ENCODE data around the gene NWD2.

Gene NWD2

GRCh38 chr4:37422638-37423037 is 178.1 kb downstream of the NWD2 start:
- Histone ChIP-seq H3K9me3 (ENCODE audit: insufficient read depth, low read length) (no peaks in the 10 kb centered on the region), H3K9ac (ENCODE audit: low read length) (no peak overlapping the region), H3K4me2 (ENCODE audit: low read depth, low read length, poor library complexity, severe bottlenecking) (no peak overlapping the region), H3F3A (ENCODE audit: insufficient read depth) (no peaks in the 10 kb centered on the region), H3K9me2 (replicated peaks; ENCODE audit: insufficient read depth, low read length) (no peaks in the 10 kb centered on the region), H3K27ac (ENCODE audit: low read depth, low read length) (no peak overlapping the region), H3K79me2 (ENCODE audit: insufficient read depth, low read length) (no peaks in the 10 kb centered on the region), H3K4me3 (ENCODE audit: insufficient read depth, low read length, poor library complexity, severe bottlenecking) (no peak overlapping the region), H4K20me1 (ENCODE audit: low read depth, low read length) (no peaks in the 10 kb centered on the region), H3K36me3 (ENCODE audit: low read length) (no peaks in the 10 kb centered on the region), H2AFZ (ENCODE audit: low read depth, low read length, severe bottlenecking) (no peak overlapping the region), H3K27me3 (ENCODE audit: low read length) (no peaks in the 10 kb centered on the region)
- no peak for TF ChIP-seq EZH2phosphoT487 (conservative IDR thresholded peaks at IDR 0.05; ENCODE audit: low read length)
- TF ChIP-seq, protein P1, sequence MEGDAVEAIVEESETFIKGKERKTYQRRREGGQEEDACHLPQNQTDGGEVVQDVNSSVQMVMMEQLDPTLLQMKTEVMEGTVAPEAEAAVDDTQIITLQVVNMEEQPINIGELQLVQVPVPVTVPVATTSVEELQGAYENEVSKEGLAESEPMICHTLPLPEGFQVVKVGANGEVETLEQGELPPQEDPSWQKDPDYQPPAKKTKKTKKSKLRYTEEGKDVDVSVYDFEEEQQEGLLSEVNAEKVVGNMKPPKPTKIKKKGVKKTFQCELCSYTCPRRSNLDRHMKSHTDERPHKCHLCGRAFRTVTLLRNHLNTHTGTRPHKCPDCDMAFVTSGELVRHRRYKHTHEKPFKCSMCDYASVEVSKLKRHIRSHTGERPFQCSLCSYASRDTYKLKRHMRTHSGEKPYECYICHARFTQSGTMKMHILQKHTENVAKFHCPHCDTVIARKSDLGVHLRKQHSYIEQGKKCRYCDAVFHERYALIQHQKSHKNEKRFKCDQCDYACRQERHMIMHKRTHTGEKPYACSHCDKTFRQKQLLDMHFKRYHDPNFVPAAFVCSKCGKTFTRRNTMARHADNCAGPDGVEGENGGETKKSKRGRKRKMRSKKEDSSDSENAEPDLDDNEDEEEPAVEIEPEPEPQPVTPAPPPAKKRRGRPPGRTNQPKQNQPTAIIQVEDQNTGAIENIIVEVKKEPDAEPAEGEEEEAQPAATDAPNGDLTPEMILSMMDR (IDR thresholded peaks at IDR 0.05; ENCODE audit: insufficient read depth, low read length, poor library complexity, severe bottlenecking) = no peak

DNA sequence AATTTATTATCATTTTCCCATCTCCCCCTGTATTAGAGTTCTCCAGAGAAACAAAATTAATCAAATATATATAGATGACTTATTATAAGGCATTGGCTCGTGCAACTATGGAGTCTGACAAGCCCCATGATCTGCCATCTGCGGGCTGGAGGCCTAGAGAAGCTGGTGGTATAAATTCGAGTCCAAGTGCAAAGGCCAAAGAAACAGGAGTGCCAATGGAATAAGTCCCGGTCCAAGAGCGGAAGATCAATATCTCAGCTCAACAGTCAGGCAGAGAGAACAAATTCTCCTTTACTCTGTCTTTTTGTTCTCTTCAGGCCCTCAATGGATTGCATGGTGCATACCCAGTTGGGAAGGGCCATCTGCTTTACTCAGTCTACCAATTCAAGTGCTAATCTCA is 178.8 kb downstream of the NWD2 start:
- no peaks in the 10 kb centered on the region for H3K79me2 ChIP-seq (ENCODE audit: insufficient read depth, low read length)
- no peak overlapping the region for H3K9ac ChIP-seq (ENCODE audit: low read length)
- no peak overlapping the region for H3K4me2 ChIP-seq (ENCODE audit: low read depth, low read length, poor library complexity, severe bottlenecking)
- no peaks in the 10 kb centered on the region for H3K27me3 ChIP-seq (ENCODE audit: low read length)
- no peak overlapping the region for H3K27ac ChIP-seq (ENCODE audit: low read depth, low read length)
- H3K9me3 ChIP-seq (ENCODE audit: insufficient read depth, low read length) = no peaks in the 10 kb centered on the region
- no peaks in the 10 kb centered on the region for H3F3A ChIP-seq (ENCODE audit: insufficient read depth)
- H3K4me3 ChIP-seq (ENCODE audit: insufficient read depth, low read length, poor library complexity, severe bottlenecking) = no peak overlapping the region
- H2AFZ ChIP-seq (ENCODE audit: low read depth, low read length, severe bottlenecking) = no peak overlapping the region
- no peaks in the 10 kb centered on the region for H3K9me2 ChIP-seq (replicated peaks; ENCODE audit: insufficient read depth, low read length)
- no peaks in the 10 kb centered on the region for H4K20me1 ChIP-seq (ENCODE audit: low read depth, low read length)
- no peaks in the 10 kb centered on the region for H3K36me3 ChIP-seq (ENCODE audit: low read length)
- TF ChIP-seq, protein P1 (IDR thresholded peaks at IDR 0.05; ENCODE audit: insufficient read depth, low read length, poor library complexity, severe bottlenecking) = no peak

DNA sequence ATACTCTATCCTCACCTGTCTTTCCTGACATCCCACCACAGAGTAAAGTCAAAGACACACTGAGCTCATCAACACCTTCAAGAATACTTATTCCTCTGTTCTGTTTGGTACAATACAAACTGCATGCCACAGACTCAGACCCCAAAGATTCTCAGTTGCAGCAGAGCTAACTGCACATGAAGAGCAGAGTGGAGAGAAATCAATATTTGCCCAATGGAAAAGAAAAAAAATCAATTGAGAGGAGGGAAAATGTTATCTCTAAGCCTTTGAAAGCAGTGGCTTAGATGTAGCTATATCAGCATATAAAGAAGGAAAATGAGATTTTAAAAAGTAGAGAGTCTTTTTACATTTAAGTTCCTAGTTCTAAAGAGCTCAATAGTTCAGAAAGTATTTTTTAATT is 180.2 kb downstream of the NWD2 start:
- no peaks in the 10 kb centered on the region for H3K27me3 ChIP-seq (ENCODE audit: low read length)
- H3K36me3 ChIP-seq (ENCODE audit: low read length) = no peaks in the 10 kb centered on the region
- H4K20me1 ChIP-seq (ENCODE audit: low read depth, low read length) = no peaks in the 10 kb centered on the region
- H3K27ac ChIP-seq (ENCODE audit: low read depth, low read length) = no peak overlapping the region
- no peaks in the 10 kb centered on the region for H3K79me2 ChIP-seq (ENCODE audit: insufficient read depth, low read length)
- H3K9me2 ChIP-seq (replicated peaks; ENCODE audit: insufficient read depth, low read length) = no peaks in the 10 kb centered on the region
- H3K9me3 ChIP-seq (ENCODE audit: insufficient read depth, low read length) = no peaks in the 10 kb centered on the region
- H3K4me3 ChIP-seq (ENCODE audit: insufficient read depth, low read length, poor library complexity, severe bottlenecking) = no peak overlapping the region
- H2AFZ ChIP-seq (ENCODE audit: low read depth, low read length, severe bottlenecking) = no peak overlapping the region
- no peaks in the 10 kb centered on the region for H3F3A ChIP-seq (ENCODE audit: insufficient read depth)
- TF ChIP-seq EZH2phosphoT487 (conservative IDR thresholded peaks at IDR 0.05; ENCODE audit: low read length) = no peak
- TF ChIP-seq, protein P1 (IDR thresholded peaks at IDR 0.05; ENCODE audit: insufficient read depth, low read length, poor library complexity, severe bottlenecking) = no peak
- H3K4me2 ChIP-seq (ENCODE audit: low read depth, low read length, poor library complexity, severe bottlenecking) = no peak overlapping the region
- no peak overlapping the region for H3K9ac ChIP-seq (ENCODE audit: low read length)

- H3K9me2 ChIP-seq (replicated peaks; ENCODE audit: insufficient read depth, low read length) = no peaks in the 10 kb centered on the region
- H2AFZ ChIP-seq (ENCODE audit: low read depth, low read length, severe bottlenecking) = no peak overlapping the region
- H4K20me1 ChIP-seq (ENCODE audit: low read depth, low read length) = no peaks in the 10 kb centered on the region
- H3K9me3 ChIP-seq (ENCODE audit: insufficient read depth, low read length) = no peaks in the 10 kb centered on the region
- no peaks in the 10 kb centered on the region for H3K36me3 ChIP-seq (ENCODE audit: low read length)
- H3K9ac ChIP-seq (ENCODE audit: low read length) = no peak overlapping the region
- H3K4me3 ChIP-seq (ENCODE audit: insufficient read depth, low read length, poor library complexity, severe bottlenecking) = no peak overlapping the region
- no peaks in the 10 kb centered on the region for H3F3A ChIP-seq (ENCODE audit: insufficient read depth)
- H3K27ac ChIP-seq (ENCODE audit: low read depth, low read length) = no peak overlapping the region
- no peaks in the 10 kb centered on the region for H3K79me2 ChIP-seq (ENCODE audit: insufficient read depth, low read length)
- no peaks in the 10 kb centered on the region for H3K27me3 ChIP-seq (ENCODE audit: low read length)
- no peak for TF ChIP-seq EZH2phosphoT487 (conservative IDR thresholded peaks at IDR 0.05; ENCODE audit: low read length)
- TF ChIP-seq, protein P1 (IDR thresholded peaks at IDR 0.05; ENCODE audit: insufficient read depth, low read length, poor library complexity, severe bottlenecking) = no peak
- H3K4me2 ChIP-seq (ENCODE audit: low read depth, low read length, poor library complexity, severe bottlenecking) = no peak overlapping the region
Measured at GRCh38 chr4:37425857-37426256, 181.3 kb downstream of the NWD2 start.

All from SU-DHL-6 (cell line).